Stimulated activated CD8-positive, alpha-beta memory T cell treated with anti-CD3 and anti-CD28 coated beads, Interleukin-4, amount 100 ng/mL, for 4 hours (primary cell): ENCODE data around the gene TMPO.
A peak's percentile ranks its signal among the peaks of the same experiment; 100 is the strongest.
"Not testable (repeated sequence)": the region's sequence is repeated elsewhere in the genome, so short reads cannot be mapped to it uniquely, and the experiment has no call there.

Source experiments
- DNase-seq, 2 donors: peaks; one replicate each; pipeline ENCODE4 v3.0.0-alpha.2; 2020; ENCODE audit warnings: low read depth in 2 of 2, low spot score in 1 of 2

The TMPO gene

GRCh38 chr12:98511806-98512205 lies 3.6 kb upstream of the TMPO start:
- not testable (repeated sequence) for DNase-seq

DNA sequence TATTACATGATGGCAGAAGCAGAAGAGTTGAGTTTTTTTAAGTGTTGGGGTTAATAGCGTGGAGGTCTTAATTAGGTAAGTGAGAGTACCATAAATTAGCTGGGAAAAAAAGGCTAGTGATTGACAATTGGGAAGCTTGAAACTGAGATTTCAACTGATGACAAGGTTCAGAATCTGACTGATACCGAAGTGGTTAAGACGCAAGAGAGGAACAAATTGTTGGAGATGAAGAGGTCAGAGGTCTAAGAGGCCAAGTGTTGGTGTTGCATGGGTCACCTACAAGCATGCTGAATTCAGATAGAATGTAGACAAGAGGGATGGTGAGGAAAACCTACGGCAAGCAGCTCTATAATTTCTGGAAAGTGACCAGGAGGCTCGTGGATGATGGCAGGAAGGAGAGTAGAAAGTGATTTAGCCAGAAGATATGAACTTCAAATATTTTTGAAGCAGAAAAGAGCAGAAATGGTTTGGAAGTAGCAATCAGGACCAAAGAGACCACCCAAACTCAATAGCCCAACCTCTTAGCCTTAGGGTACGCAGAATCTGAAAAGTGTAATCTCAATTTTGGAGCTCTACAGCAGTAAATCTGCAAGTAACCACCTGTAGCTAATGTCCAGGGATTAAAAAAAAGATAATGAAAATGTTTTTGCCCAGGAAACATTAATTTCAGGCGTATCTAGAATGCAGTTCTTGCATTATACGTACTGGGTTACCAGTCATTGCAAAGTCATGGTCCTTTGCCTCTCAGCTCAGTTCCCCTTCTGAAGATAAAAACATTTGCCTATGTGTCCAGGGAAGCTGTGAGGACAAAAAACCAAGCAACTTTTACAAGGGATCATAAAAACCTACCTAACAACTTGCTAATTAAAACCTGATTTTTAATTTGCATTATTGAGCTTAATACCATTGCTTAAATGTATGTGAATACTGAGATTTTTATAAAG lies 1.7 kb upstream of the TMPO start:
- no peak for DNase-seq

DNA sequence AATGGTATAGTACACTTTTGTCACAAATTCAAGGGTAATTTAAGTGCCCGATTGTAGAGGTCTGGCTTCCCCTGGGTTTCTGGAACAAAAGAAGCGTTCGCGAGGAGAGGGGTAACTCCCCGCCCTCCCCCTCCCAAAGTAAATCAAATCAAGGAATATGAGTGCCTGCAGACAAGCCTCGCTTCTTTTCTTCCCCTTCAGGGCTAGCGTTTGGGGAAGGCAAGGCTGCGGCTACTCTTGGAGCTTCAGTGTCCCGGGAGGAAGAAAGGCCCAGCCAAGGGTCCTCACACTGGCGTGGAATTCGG lies 456 bp upstream of the TMPO start:
- no peak for DNase-seq

DNA sequence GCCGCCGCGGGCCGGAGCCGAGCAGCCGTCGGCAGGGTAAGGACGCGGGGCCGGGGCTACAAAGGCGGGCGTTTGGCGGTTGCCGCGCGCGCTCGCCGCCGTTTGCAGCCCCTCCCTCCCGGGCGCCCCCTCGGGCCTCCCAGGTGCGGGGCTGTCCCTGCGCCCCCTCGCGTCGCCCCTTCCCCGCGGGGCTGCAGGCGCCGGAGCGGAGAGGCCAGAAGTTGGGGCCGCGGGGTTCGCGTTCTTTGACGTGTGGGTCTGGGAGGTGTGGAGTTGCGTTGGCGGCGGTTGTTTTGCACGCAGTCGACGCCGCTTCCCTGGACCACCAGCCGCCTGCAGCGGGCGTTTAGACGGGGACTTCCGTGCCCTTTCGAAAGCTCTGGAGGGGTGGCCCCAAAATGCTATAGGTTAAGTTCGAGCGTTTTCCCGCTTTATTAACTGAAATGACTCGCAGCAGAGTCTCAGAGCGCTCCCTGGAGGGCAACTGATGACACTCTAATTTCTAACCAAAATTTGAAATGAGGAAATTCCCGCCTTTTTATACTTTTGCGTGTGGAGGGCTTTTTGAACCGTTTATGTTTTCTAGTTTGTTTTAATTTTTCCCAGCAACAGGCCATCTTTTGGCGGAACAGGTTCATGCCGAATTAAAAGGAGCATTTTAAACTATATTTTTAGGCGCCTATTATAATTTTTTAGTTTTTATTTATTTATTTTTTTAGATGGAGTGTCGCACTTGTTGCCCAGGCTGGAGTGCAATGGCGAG lies 902 bp downstream of the TMPO start:
- DNase-seq: peak; percentile 59 to 61

GRCh38 chr12:98519257-98519907 lies 4.0 kb downstream of the TMPO start:
- no peak for DNase-seq

- DNase-seq: no peak
These were observed 14.7 kb downstream of the TMPO start for GRCh38 chr12:98530068-98530467.

DNA sequence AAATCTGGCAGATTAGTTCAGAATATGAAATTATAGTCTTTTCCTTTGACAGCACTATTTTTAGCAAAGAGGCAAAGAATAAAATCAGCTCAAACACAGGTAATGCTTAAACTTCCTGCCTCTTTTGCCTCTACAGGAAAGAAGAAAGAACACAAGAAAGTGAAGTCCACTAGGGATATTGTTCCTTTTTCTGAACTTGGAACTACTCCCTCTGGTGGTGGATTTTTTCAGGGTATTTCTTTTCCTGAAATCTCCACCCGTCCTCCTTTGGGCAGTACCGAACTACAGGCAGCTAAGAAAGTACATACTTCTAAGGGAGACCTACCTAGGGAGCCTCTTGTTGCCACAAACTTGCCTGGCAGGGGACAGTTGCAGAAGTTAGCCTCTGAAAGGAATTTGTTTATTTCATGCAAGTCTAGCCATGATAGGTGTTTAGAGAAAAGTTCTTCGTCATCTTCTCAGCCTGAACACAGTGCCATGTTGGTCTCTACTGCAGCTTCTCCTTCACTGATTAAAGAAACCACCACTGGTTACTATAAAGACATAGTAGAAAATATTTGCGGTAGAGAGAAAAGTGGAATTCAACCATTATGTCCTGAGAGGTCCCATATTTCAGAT lies 17.4 kb downstream of the TMPO start:
- no peak for DNase-seq

DNA sequence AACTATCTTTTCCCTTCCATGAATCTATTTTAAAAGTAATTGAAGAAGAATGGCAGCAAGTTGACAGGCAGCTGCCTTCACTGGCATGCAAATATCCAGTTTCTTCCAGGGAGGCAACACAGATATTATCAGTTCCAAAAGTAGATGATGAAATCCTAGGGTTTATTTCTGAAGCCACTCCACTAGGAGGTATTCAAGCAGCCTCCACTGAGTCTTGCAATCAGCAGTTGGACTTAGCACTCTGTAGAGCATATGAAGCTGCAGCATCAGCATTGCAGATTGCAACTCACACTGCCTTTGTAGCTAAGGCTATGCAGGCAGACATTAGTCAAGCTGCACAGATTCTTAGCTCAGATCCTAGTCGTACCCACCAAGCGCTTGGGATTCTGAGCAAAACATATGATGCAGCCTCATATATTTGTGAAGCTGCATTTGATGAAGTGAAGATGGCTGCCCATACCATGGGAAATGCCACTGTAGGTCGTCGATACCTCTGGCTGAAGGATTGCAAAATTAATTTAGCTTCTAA lies 18.4 kb downstream of the TMPO start:
- DNase-seq: no peak

- DNase-seq: no peak
These were observed 22.6 kb downstream of the TMPO start for GRCh38 chr12:98538031-98538430.

GRCh38 chr12:98543701-98544100 lies 28.3 kb downstream of the TMPO start:
- DNase-seq: no peak

DNA sequence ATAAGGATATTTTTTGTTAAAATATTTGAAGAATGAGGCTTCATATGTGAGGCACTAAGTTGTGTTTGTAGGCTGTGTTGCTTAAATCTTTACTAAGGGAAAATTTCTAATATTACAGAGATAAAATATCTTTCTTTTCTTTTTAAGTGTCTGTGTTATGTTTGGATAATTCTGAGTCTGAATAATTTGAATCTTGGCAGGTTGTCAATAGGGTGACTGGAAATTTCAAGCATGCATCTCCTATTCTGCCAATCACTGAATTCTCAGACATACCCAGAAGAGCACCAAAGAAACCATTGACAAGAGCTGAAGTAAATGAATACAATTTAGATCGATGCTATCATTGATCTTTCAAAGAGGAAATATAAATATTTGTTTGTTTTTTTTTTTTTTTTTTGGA lies 29.4 kb downstream of the TMPO start:
- no peak for DNase-seq

DNA sequence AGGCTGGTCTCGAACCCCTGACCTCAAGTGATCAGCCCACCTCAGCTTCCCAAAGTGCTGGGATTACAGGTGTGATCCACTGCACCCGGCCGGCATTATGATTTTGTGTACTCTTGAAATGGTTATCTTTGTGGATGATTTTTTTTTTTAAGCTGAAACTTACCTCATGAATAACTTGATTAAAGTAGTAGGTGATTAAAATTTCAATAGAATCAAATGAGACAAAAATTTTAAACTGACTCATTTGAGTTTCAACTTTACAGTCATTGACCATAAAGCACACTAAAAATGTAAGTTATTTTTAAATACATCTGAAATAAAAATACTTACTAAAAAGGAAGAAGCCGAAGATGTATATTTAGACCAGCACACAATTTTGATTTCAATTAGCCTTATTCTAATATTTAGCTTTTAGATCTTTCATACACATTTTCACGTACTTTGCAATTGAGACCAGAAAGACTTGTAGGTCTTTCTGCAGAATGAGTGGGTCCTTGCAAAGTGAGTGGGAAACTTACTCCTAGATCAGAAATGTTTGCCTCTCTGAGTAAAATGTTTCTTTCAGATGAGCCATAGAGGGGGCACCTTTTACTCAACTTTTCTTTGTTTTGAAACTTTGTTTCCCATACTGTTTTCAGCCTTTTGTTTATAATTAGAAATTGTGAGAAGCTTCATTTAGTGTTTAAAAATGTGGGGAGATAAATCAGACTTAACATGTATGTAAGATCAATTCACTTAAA lies 34.2 kb downstream of the TMPO start:
- no peak for DNase-seq

DNA sequence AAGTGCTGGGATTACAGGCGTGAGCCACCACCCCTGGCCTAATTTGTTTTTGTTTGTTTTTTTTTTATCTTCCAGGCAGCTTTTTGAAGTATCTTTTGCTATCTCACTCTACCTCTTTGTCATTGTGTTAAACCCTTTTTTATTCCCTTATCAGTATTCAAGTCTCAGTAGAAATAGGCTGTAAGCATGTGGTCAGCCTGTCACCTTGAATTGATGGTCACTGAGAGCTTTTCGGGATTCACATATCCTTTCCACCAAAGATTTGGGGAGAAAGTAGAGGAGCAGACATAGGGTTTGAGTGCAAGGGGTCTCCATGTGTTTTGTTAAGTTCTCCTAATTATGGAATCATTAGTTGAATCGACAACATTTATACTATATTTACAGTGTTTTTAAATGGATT lies 36.4 kb downstream of the TMPO start:
- DNase-seq: no peak

- not testable (repeated sequence) for DNase-seq
These were observed 42.7 kb downstream of the TMPO start for GRCh38 chr12:98558097-98558496.

- no peak for DNase-seq
These were observed 44.3 kb downstream of the TMPO start for GRCh38 chr12:98559666-98560065.

DNA sequence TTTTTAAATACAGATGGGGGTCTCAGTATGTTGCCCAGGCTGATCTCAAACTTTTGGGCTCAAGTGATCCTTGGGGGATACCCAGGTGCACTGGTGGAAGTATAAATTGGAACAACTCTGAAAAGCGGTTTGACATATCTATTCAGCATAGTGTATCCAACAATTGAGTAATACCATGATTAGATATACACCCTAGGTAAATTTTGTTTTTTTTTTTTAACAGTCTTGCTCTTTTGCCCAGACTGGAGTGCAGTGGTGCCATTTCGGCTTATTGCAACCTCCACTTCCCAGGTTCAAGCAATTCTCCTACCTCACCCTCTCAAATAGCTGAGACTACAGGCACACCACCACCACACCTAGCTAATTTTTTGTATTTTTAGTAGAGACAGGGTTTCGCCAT lies 46.5 kb downstream of the TMPO start:
- no peak for DNase-seq

- no peak for DNase-seq
These were observed 56.6 kb downstream of the TMPO start for GRCh38 chr12:98572010-98572409.

DNA sequence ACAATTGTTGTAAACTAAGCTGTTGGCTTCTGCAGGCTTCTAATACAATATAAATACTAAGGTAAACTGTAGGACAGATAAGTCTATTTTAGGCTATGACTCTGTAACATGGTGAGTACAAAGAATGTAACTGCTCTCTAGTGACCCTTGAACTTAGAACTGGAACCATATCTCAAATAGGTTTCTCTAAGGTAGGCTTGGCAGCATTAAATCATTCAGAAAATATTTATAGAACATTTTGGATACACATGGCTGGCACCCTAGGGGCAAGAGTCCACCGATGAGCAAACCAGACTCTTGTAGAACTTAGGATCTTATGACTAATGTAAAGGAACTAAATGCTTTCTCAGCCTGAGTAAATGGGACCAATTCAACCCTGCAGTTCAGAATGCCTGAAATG lies 58.7 kb downstream of the TMPO start:
- DNase-seq: no peak

DNA sequence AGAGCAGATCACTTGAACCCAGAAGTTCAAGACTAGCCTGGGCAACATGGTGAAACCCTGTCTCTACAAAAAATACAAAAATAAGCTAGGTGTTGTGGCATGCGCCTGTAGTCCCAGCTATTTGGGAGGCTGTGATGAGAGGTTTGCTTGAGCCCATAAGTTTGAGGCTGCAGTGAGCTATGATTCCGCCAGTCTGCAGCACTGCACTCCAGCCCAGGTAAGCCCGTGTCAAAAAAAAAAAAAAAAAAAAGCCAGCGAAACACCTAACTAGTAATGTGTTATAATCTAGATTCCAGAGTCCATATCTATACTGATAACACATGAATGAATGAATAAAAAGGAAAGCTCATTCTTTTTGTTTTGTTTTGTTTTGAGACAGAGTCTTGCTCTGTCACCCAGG lies 59.6 kb downstream of the TMPO start:
- DNase-seq: no peak

- not testable (repeated sequence) for DNase-seq
These were observed 61.4 kb downstream of the TMPO start for GRCh38 chr12:98576795-98577194.

GRCh38 chr12:98578392-98578791 lies 63.0 kb downstream of the TMPO start:
- no peak for DNase-seq
